Testis (tissue), 3 donors: ENCODE results near the gene LRIT3. TPM values are rescaled to one million over a fixed set of nuclear protein-coding genes. Genes with fewer than 3 reads are reported as not detected.

Experiments used
- DNase-seq: peaks from one replicate; pipeline ENCODE4 v3.0.0-alpha.2; 2019
- H3K27ac ChIP-seq, 2 donors: fragments of 200-600 bp; sonication (generic); one replicate each; pipeline ENCODE4 v1.5.1; 2019
- H3K27me3 ChIP-seq: fragments of 200-600 bp; sonication (generic); one replicate; pipeline ENCODE4 v1.5.1; 2019
- H3K36me3 ChIP-seq: fragments of 200-600 bp; sonication (generic); one replicate; pipeline ENCODE4 v1.5.1; 2017; ENCODE audit warnings: low read depth; ENCODE audit errors: missing control alignments
- H3K4me1 ChIP-seq: fragments of 200-600 bp; sonication (generic); one replicate; pipeline ENCODE4 v1.5.1; 2019
- H3K4me3 ChIP-seq, 2 donors: fragments of 200-600 bp; sonication (generic); one replicate each; pipeline ENCODE4 v1.5.1; 2017 to 2019
- H3K9me3 ChIP-seq: fragments of 200-600 bp; sonication (generic); one replicate; pipeline ENCODE4 v1.5.1; 2017
- CTCF ChIP-seq, 3 experiments: fragments of 450-650 bp in 2 of 3; fragments of 200-600 bp in 1 of 3; sonication (generic) in 1 of 3; IDR thresholded peaks; one replicate each; pipeline ENCODE4 v1.5.1; 2016 to 2019; ENCODE audit warnings: antibody characterized with exemption in 3 of 3, mild to moderate bottlenecking in 2 of 3, moderate library complexity in 1 of 3
- POLR2A ChIP-seq: fragments of 450-650 bp; IDR thresholded peaks from one replicate; pipeline ENCODE4 v1.6.1; 2017; ENCODE audit warnings: antibody characterized with exemption, mild to moderate bottlenecking, moderate library complexity
- WGBS, 2 donors: methylation state at CpG; one replicate each; pipeline ENCODE4 v1.1.5; 2018; 5-methylcytosine and 5-hydroxymethylcytosine counted together
- intact Hi-C: fragments of 100-400 bp; cut with DNase I; formaldehyde crosslinking; loops from one replicate; pipeline ENCODE4 v1.15.1; 2023; ENCODE audit warnings: low total_unique reads
- polyA plus RNA-seq: library from polyadenylated mRNA; stranded (reverse); fragments of 350-450 nt; fragmentation: Illumina TruSeq; extraction: RNeasy Lipid Tissue Mini Kit (QIAGEN cat#74804); gene quantifications from one replicate; pipeline ENCODE4 v1.2.3, GENCODE V29; 2014; ENCODE audit warnings: low read depth, low replicate concordance; ENCODE audit not compliant: insufficient read depth
- total RNA-seq, 2 donors: library from RNA; depleted of rRNA; stranded (reverse); fragments of >200 nt; gene quantifications; one replicate each; pipeline ENCODE4 v1.2.3, GENCODE V29; 2016

LRIT3 gene
- total and polyA plus RNA-seq, 3 donors from 2014 or later, result 0.37 to 1.2 (median 0.73) TPM

- Histone ChIP-seq H3K4me1 (peaks cover 8% of the 10 kb centered on the region), H3K36me3 (no peaks in the 10 kb centered on the region), H3K9me3 (no peaks in the 10 kb centered on the region), H3K27me3 (no peaks in the 10 kb centered on the region), H3K27ac (peak overlapping the region in 1 of 2 donors; percentile 26), H3K4me3 (no peak overlapping the region)
- no peak for DNase-seq
- intact Hi-C loops, result loop anchor here (10.0 kb wide), 1 partner anchor 396 kb away; no protein-coding TSS in a partner anchor
- WGBS, 2 donors, result 65 to 72% methylated on average over 2 of the region's 2 CpGs
- TF ChIP-seq POLR2A (no peak), CTCF (IDR thresholded peaks at IDR 0.05) (no peak)
Measured at GRCh38 chr4:109821185-109821584, 26.7 kb upstream of the LRIT3 start.

GRCh38 chr4:109826719-109827118 lies 21.2 kb upstream of the LRIT3 start:
- DNase-seq, result no peak
- Histone ChIP-seq H3K4me3 (no peak overlapping the region), H3K9me3 (no peaks in the 10 kb centered on the region), H3K27me3 (no peaks in the 10 kb centered on the region), H3K4me1 (no peaks in the 10 kb centered on the region), H3K36me3 (no peaks in the 10 kb centered on the region), H3K27ac (no peak overlapping the region)
- intact Hi-C loops, result loop anchor here (10.0 kb wide), 1 partner anchor 402 kb away; no protein-coding TSS in a partner anchor
- TF ChIP-seq CTCF (IDR thresholded peaks at IDR 0.05) (peak in 1 of 3 experiments; percentile 59), POLR2A (no peak)

- 92 to 93% methylated on average over 2 of the region's 2 CpGs for WGBS, 2 donors
- intact Hi-C loops, result loop anchor here (10.0 kb wide), 1 partner anchor 403 kb away; no protein-coding TSS in a partner anchor
- no peaks in the 10 kb centered on the region for H3K9me3 ChIP-seq
- H3K27ac ChIP-seq, result no peak within 1 kb of the TSS
- DNase-seq, result no peak
- H3K4me1 ChIP-seq, result no peaks in the 10 kb centered on the region
- no peak within 1 kb of the TSS for H3K4me3 ChIP-seq
- H3K27me3 ChIP-seq, result no peaks in the 10 kb centered on the region
- no peak for TF ChIP-seq CTCF (IDR thresholded peaks at IDR 0.05)
- no peak for TF ChIP-seq POLR2A
- H3K36me3 ChIP-seq, result no peaks in the 10 kb centered on the region
Measured at GRCh38 chr4:109827672-109828071, 20.2 kb upstream of the LRIT3 start, which contains the start of gene RRH. Gene RRH, plus strand, starts transcription at chr4:109827972. Its CDS starts 56 bp downstream, at chr4:109828028.

GRCh38 chr4:109833756-109834155 lies 14.2 kb upstream of the LRIT3 start:
- TF ChIP-seq CTCF (IDR thresholded peaks at IDR 0.05) (no peak), POLR2A (no peak)
- 88 to 94% methylated on average over 4 of the region's 4 CpGs for WGBS, 2 donors
- Histone ChIP-seq H3K27me3 (no peaks in the 10 kb centered on the region), H3K4me1 (no peaks in the 10 kb centered on the region), H3K27ac (no peak overlapping the region), H3K36me3 (no peaks in the 10 kb centered on the region), H3K9me3 (no peaks in the 10 kb centered on the region), H3K4me3 (no peak overlapping the region)
- no peak for DNase-seq
- intact Hi-C loops, result no loop called here

GRCh38 chr4:109836985-109837384 lies 10.9 kb upstream of the LRIT3 start:
- 72 to 79% methylated on average over 3 of the region's 3 CpGs for WGBS, 2 donors

More at GRCh38 chr4:109836985-109837384, 10.9 kb upstream of the LRIT3 start:
- H3K27me3 ChIP-seq, result no peaks in the 10 kb centered on the region
- no peak overlapping the region for H3K4me3 ChIP-seq
- intact Hi-C loops, result no loop called here
- no peaks in the 10 kb centered on the region for H3K4me1 ChIP-seq
- H3K9me3 ChIP-seq, result no peaks in the 10 kb centered on the region
- H3K27ac ChIP-seq, result no peak overlapping the region
- no peak for DNase-seq
- no peaks in the 10 kb centered on the region for H3K36me3 ChIP-seq
- TF ChIP-seq POLR2A (no peak), CTCF (IDR thresholded peaks at IDR 0.05) (no peak)
